GM12872 (cell line): ENCODE data around the gene S100P.

Experiments used
- TF ChIP-seq, protein P1 (sequence below): IDR thresholded peaks from 3 replicates; pipeline ENCODE4 v1.5.1; 2011; ENCODE audit warnings: low read depth, mild to moderate bottlenecking, low read length, moderate library complexity; ENCODE audit not compliant: insufficient read depth

Gene S100P

DNA sequence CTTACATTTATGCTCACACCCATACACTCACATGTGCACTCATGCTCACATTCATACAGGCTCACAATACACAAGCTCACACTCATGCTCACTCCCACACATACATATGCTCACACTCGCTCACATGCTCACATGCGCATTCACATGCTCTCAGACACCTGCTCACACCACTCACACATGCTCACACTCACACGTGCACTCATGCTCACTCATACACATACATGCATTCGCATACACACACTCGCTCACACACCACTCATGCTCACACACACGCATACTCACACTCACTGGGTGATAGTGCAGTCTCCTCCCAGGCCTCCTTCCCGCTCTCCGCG, 28.4 kb upstream of the S100P start:
- TF ChIP-seq, protein P1, sequence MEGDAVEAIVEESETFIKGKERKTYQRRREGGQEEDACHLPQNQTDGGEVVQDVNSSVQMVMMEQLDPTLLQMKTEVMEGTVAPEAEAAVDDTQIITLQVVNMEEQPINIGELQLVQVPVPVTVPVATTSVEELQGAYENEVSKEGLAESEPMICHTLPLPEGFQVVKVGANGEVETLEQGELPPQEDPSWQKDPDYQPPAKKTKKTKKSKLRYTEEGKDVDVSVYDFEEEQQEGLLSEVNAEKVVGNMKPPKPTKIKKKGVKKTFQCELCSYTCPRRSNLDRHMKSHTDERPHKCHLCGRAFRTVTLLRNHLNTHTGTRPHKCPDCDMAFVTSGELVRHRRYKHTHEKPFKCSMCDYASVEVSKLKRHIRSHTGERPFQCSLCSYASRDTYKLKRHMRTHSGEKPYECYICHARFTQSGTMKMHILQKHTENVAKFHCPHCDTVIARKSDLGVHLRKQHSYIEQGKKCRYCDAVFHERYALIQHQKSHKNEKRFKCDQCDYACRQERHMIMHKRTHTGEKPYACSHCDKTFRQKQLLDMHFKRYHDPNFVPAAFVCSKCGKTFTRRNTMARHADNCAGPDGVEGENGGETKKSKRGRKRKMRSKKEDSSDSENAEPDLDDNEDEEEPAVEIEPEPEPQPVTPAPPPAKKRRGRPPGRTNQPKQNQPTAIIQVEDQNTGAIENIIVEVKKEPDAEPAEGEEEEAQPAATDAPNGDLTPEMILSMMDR: no peak

DNA sequence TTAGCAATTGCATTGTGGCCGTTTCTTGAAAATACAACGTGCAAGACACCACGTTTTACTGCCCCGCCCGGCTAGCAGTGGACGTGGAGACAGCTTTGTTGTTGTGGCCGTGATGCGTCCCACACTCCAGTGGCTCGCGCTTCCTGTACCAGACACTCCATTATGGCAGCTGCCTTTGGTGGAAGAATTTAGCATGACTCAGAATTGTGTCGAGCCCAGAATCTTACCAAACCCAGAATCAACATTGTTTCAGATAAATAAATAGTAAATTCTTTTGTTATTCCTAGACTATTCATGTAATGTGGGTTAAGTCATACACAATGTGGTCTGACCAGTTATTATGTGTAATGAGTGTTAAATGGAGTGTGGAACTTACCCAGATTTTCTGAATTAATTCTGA, 25.3 kb upstream of the S100P start:
- TF ChIP-seq, protein P1: no peak

DNA sequence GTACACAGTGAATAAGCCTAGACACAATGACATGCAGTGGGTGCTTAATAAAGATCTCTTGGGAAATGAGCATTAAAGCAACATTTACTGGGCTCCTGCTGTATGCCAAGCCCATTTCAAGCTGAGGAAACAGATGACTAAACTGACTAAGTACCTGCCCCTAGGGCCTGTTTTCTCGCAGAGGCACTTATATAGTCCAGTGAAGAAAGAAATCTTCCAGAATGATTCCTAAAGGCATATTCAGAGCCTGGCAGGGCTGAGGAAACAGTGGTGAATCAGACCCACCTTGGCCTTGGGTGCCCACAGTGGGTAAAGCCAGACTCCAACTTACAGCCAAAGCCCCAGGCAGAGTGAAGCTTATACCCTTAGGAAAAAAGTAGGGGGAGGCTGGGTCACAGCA, 22.0 kb upstream of the S100P start:
- TF ChIP-seq, protein P1: no peak

DNA sequence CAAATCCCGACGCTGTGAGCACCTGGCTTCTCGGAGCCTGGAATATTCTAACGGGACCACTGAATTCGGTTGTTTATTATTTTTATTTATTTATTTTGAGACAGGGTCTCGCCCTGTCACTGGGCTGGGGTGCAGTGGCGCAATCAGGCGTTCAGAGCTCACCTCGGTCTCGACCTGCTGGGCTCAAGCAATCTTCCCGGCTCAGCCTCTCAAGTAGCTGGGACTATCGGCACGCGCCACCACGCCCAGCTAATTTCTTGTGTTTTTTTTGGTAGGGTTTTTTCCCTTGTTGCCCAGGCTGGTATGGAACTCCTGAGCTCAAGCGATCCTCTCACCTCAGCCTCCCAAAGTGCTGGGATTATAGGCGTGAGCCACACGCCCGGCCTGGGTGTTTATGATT, 21.5 kb upstream of the S100P start:
- TF ChIP-seq, protein P1: no peak

DNA sequence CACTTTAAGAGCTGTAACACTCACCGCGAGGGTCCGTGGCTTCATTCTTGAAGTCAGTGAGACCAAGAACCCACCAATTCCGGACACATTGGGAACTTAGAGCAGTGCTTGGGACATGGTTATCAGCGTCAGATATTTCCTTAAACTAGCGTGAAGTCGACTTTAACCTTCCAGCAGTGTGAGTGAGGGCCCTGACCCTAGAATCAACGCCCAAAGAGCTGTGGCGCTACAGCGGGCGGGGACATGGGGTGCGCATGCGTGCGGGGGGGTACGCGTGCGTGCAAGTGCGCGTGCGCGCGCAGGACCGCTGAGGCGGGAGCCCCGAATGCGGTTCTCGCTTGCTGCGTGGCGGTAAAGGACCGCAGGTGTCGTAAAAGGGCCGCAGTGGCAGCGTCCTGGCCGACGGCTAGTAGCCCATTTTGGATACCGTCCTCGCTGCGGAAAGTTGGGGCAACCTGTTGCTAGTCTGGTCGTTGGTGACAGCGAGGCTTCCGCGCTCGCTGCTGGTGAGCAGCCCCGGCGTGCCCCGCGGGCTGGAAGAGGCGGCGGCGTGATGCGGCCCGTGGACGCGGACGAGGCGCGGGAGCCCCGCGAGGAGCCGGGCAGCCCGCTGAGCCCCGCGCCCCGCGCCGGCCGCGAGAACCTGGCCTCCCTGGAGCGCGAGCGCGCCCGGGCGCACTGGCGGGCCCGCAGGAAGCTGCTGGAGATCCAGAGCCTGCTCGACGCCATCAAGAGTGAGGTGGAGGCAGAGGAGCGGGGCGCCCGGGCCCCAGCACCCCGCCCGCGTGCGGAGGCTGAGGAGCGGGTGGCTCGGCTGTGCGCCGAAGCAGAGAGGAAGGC, 19.8 kb upstream of the S100P start:
- TF ChIP-seq, protein P1: no peak

DNA sequence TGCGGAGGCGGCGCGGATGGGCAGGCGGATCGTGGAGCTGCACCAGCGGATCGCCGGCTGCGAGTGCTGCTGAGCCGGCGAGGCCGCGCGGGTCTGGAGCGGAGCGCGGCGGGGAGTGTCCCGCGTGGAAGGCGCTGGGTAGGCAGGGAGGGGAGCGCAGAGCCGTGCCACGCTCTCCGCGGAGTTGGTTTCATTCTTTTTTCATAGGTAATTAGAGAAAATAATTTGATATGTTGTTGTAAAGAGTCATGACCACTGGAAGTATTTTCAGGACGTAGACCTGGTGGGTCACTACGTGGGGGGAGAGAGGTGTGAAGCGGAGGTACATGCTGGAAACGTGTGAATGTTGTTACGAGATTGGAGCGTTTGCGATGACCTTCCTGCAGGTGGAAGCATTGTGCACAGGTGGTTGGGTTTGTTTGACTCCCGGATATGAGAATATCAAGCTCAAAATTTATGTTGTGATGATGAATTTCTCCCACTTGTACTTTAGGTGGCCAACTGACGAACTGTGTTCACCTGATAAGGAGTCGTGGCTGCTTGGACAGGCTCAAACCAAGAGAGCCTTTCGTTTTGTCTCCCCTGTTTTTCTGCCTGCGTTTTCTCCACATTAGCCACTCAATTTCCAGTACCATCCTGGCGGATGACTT, 19.1 kb upstream of the S100P start:
- TF ChIP-seq, protein P1: peak; percentile 68

DNA sequence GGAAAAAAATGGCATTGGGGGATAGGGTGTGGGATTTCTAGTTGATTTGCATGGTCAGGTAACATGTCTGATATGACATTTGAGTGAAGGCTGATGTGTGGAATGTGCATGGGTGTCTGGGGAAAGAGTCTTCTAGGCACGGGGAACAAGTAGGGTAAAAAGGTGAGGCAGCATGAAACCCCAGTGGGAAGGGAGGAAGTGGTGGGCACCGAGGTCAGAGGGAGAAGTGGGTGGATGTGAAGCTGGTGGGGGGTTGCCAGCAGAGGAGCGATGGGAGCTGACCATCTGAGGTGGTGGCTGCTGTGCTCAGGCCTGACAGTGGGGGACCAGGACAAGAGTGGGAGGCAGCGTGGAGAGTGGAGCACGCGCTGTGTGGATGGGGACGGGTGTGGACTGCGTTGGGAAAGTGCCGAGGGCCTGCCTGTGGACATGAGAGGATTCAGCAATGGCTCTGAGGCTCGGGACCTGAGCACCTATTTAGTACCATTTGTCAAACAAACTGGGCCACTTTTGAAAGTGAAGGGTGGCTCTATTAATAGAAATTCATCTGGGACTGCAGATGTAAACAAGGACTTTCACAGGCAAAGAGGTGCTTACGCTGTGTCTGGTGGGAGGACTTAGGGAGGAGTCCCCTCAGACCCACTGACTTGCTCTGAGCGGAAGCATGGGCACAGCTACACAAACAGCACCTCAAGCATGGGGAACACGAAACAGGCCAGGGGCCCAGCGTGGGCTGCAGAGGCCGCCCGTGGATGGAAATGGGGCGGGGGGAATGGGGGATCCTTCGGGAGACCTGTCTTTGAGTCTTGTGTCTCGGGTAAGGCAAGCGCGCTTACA, 16.7 kb upstream of the S100P start:
- TF ChIP-seq, protein P1: no peak
